GM23338 (cell line): ENCODE data around the gene DNAI7. TPM values are rescaled to one million over a fixed set of nuclear protein-coding genes. Genes with fewer than 3 reads are reported as not detected.
A peak's percentile ranks its signal among the peaks of the same experiment; 100 is the strongest.

Experiments used
- ATAC-seq: fragments of 200-7000 bp; cut with Tn5 transposase; 3 replicates; pipeline ENCODE4 v1.9.1; 2020
- DNase-seq: peaks from one replicate; pipeline ENCODE4 v3.0.0-alpha.2; 2015; ENCODE audit warnings: low spot score
- H2AFZ ChIP-seq: fragments of 200-600 bp; sonication (generic); 2 replicates; pipeline ENCODE4 v1.8.0; 2016; ENCODE audit warnings: antibody characterized with exemption, mild to moderate bottlenecking, moderate library complexity
- H3F3A ChIP-seq: fragments of 200-600 bp; sonication (generic); replicated peaks from 2 replicates; pipeline ENCODE4 v1.8.0; 2017; ENCODE audit warnings: antibody characterized with exemption, mixed run types, low read depth
- H3K27ac ChIP-seq: fragments of 200-600 bp; sonication (generic); 2 replicates; pipeline ENCODE4 v1.6.1; 2016; ENCODE audit warnings: low read depth
- H3K27me3 ChIP-seq: fragments of 200-600 bp; sonication (generic); 2 replicates; pipeline ENCODE4 v1.8.0; 2016; ENCODE audit warnings: mild to moderate bottlenecking, mixed run types, moderate library complexity; ENCODE audit not compliant: insufficient read depth
- H3K36me3 ChIP-seq: fragments of 200-600 bp; sonication (generic); 2 replicates; pipeline ENCODE4 v1.8.0; 2016; ENCODE audit warnings: mild to moderate bottlenecking; ENCODE audit not compliant: insufficient read depth
- H3K4me1 ChIP-seq: fragments of 200-600 bp; sonication (generic); 2 replicates; pipeline ENCODE4 v1.8.0; 2016; ENCODE audit warnings: mild to moderate bottlenecking, moderate library complexity; ENCODE audit not compliant: insufficient read depth
- H3K4me2 ChIP-seq: fragments of 200-600 bp; sonication (generic); 2 replicates; pipeline ENCODE4 v1.7.1; 2017; ENCODE audit warnings: mixed run types
- H3K4me3 ChIP-seq: fragments of 200-600 bp; sonication (generic); 2 replicates; pipeline ENCODE4 v1.6.1; 2016; ENCODE audit warnings: mixed run types
- H3K79me2 ChIP-seq: fragments of 200-600 bp; sonication (generic); replicated peaks from 2 replicates; pipeline ENCODE4 v1.8.0; 2017; ENCODE audit warnings: mild to moderate bottlenecking; ENCODE audit not compliant: insufficient read depth
- H3K9me2 ChIP-seq: fragments of 200-600 bp; sonication (generic); 2 replicates; pipeline ENCODE4 v1.8.0; 2017; ENCODE audit not compliant: insufficient read depth
- H4K20me1 ChIP-seq: fragments of 200-600 bp; sonication (generic); replicated peaks from 2 replicates; pipeline ENCODE4 v1.8.0; 2017; ENCODE audit warnings: mild to moderate bottlenecking; ENCODE audit not compliant: insufficient read depth
- H3K27ac Mint-ChIP-seq: 2 replicates; pipeline ENCODE4 v1.8.0; 2020; ENCODE audit warnings: inconsistent platforms, mild to moderate bottlenecking, moderate library complexity, mixed read lengths
- H3K27me3 Mint-ChIP-seq: 3 replicates; pipeline ENCODE4 v1.8.0; 2022; ENCODE audit warnings: low read depth, mild to moderate bottlenecking, moderate library complexity, mixed read lengths, inconsistent platforms; ENCODE audit not compliant: insufficient read depth, poor library complexity
- H3K36me3 Mint-ChIP-seq: 3 replicates; pipeline ENCODE4 v1.8.0; 2021; ENCODE audit warnings: low read depth, mild to moderate bottlenecking, inconsistent platforms, moderate library complexity, mixed read lengths
- H3K4me1 Mint-ChIP-seq: 3 replicates; pipeline ENCODE4 v1.8.0; 2020; ENCODE audit warnings: mild to moderate bottlenecking, inconsistent platforms, mixed read lengths
- H3K4me3 Mint-ChIP-seq: 3 replicates; pipeline ENCODE4 v1.8.0; 2021; ENCODE audit warnings: moderate library complexity, mild to moderate bottlenecking, inconsistent platforms, mixed read lengths
- H3K9me3 Mint-ChIP-seq: 3 replicates; pipeline ENCODE4 v1.8.0; 2020; ENCODE audit warnings: moderate library complexity, mild to moderate bottlenecking, inconsistent platforms, mixed read lengths
- CREB1 ChIP-seq: fragments of 250-450 bp; sonication (Bioruptor Pico); IDR thresholded peaks from 2 replicates; pipeline ENCODE4 v1.5.0; 2020; ENCODE audit warnings: low read depth, mild to moderate bottlenecking, moderate library complexity
- CTCF ChIP-seq, 2 experiments: fragments of 200-600 bp in 1 of 2; sonication (generic) in 1 of 2; conservative IDR thresholded peaks; 2 replicates each; pipeline versions ENCODE4 v1.5.1 to v1.6.1; 2016 to 2017; ENCODE audit warnings: antibody characterized with exemption in 2 of 2, low read depth in 2 of 2, mild to moderate bottlenecking in 2 of 2, moderate library complexity in 1 of 2
- ETS1 ChIP-seq: IDR thresholded peaks from 2 replicates; pipeline ENCODE4 v1.6.1; 2016; ENCODE audit warnings: antibody characterized with exemption
- EZH2 ChIP-seq: fragments of 200-600 bp; sonication (generic); IDR thresholded peaks from one replicate; pipeline ENCODE4 v1.8.0; 2017; ENCODE audit warnings: antibody characterized with exemption, mild to moderate bottlenecking, low read depth; ENCODE audit not compliant: unreplicated experiment
- EZH2phosphoT487 ChIP-seq: fragments of 200-600 bp; sonication (generic); IDR thresholded peaks from one replicate; pipeline ENCODE4 v1.8.1; 2018; ENCODE audit warnings: antibody characterized with exemption; ENCODE audit not compliant: unreplicated experiment
- JUNB ChIP-seq: IDR thresholded peaks from one replicate; pipeline ENCODE4 v1.6.1; 2016; ENCODE audit warnings: antibody characterized with exemption; ENCODE audit not compliant: unreplicated experiment
- NANOG ChIP-seq: IDR thresholded peaks from 2 replicates; pipeline ENCODE4 v1.6.1; 2016; ENCODE audit warnings: antibody characterized with exemption, borderline replicate concordance
- POLR2AphosphoS5 ChIP-seq: IDR thresholded peaks from 2 replicates; pipeline ENCODE4 v1.6.1; 2016; ENCODE audit warnings: antibody characterized with exemption, low read depth
- REST ChIP-seq: IDR thresholded peaks from one replicate; pipeline ENCODE4 v1.6.1; 2018; ENCODE audit warnings: antibody characterized with exemption; ENCODE audit not compliant: unreplicated experiment
- STAT1 ChIP-seq: IDR thresholded peaks from one replicate; pipeline ENCODE4 v1.6.1; 2016; ENCODE audit warnings: antibody characterized with exemption; ENCODE audit not compliant: unreplicated experiment
- ZNF114 ChIP-seq: fragments of 250-450 bp; sonication (Bioruptor Pico); IDR thresholded peaks from 2 replicates; pipeline ENCODE4 v1.5.0; 2020; ENCODE audit warnings: mild to moderate bottlenecking, moderate library complexity
- ZNF331 ChIP-seq: fragments of 250-450 bp; sonication (Bioruptor Pico); IDR thresholded peaks from 2 replicates; pipeline ENCODE4 v1.5.0; 2020; ENCODE audit warnings: low read depth, mild to moderate bottlenecking, moderate library complexity
- polyA plus RNA-seq: library from polyadenylated mRNA; unstranded; fragments of >200 nt; fragmentation: Nextera tagmentation; extraction: Ambion mirVana; gene quantifications from 2 replicates; pipeline ENCODE4 v1.2.1, GENCODE V29; 2016
- total RNA-seq: library from RNA; depleted of rRNA; stranded (reverse); fragments of >200 nt; shearing (Covaris generic); gene quantifications from 2 replicates; pipeline ENCODE4 v1.2.3, GENCODE V29; 2014
- TF ChIP-seq, protein P1 (sequence below): fragments of 250-450 bp; sonication (Bioruptor Pico); IDR thresholded peaks from 2 replicates; pipeline ENCODE4 v1.5.0; 2020; ENCODE audit warnings: mild to moderate bottlenecking, moderate library complexity

Gene DNAI7
- total and polyA plus RNA-seq, 2 experiments from 2014 or later = 0.08 TPM; not detected in 1

DNA sequence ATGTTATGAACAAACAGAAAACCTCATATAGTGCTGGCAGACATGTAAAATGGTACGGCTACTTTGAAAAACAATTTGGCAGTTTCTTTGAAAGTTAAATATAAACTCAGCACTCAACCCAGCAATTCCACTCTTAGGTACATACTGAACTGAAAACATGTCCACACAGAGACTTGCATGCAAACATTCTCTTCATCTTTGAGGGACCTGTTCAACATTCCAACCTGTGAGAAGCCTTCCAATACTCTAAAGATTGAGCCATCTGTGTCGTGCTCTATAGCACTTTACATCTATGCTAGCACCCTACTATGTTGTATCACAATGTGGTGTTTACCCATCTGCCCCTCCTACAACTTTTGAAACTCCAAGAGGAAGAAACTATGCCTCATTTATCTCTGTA lies 79.3 kb downstream of the DNAI7 start:
- H3K36me3 ChIP-seq = no peaks in the 10 kb centered on the region
- no peak overlapping the region for H3K4me3 ChIP-seq
- no peaks in the 10 kb centered on the region for H3K4me1 Mint-ChIP-seq
- H3K27me3 Mint-ChIP-seq = no peaks in the 10 kb centered on the region
- no peak overlapping the region for H3K27ac ChIP-seq
- no peak overlapping the region for H3K27ac Mint-ChIP-seq
- no peak for ATAC-seq
- no peaks in the 10 kb centered on the region for H3K36me3 Mint-ChIP-seq
- TF ChIP-seq JUNB (no peak), EZH2 (no peak), ETS1 (no peak), ZNF114 (CRISPR knock-in tag) (no peak), CTCF (conservative IDR thresholded peaks at IDR 0.05; ENCODE audit: low read depth in 2 of 2) (no peak), POLR2AphosphoS5 (no peak), EZH2phosphoT487 (no peak), REST (no peak), CREB1 (CRISPR knock-in tag) (no peak), ZNF331 (CRISPR knock-in tag) (no peak), STAT1 (no peak), NANOG (no peak)
- TF ChIP-seq, protein P1, sequence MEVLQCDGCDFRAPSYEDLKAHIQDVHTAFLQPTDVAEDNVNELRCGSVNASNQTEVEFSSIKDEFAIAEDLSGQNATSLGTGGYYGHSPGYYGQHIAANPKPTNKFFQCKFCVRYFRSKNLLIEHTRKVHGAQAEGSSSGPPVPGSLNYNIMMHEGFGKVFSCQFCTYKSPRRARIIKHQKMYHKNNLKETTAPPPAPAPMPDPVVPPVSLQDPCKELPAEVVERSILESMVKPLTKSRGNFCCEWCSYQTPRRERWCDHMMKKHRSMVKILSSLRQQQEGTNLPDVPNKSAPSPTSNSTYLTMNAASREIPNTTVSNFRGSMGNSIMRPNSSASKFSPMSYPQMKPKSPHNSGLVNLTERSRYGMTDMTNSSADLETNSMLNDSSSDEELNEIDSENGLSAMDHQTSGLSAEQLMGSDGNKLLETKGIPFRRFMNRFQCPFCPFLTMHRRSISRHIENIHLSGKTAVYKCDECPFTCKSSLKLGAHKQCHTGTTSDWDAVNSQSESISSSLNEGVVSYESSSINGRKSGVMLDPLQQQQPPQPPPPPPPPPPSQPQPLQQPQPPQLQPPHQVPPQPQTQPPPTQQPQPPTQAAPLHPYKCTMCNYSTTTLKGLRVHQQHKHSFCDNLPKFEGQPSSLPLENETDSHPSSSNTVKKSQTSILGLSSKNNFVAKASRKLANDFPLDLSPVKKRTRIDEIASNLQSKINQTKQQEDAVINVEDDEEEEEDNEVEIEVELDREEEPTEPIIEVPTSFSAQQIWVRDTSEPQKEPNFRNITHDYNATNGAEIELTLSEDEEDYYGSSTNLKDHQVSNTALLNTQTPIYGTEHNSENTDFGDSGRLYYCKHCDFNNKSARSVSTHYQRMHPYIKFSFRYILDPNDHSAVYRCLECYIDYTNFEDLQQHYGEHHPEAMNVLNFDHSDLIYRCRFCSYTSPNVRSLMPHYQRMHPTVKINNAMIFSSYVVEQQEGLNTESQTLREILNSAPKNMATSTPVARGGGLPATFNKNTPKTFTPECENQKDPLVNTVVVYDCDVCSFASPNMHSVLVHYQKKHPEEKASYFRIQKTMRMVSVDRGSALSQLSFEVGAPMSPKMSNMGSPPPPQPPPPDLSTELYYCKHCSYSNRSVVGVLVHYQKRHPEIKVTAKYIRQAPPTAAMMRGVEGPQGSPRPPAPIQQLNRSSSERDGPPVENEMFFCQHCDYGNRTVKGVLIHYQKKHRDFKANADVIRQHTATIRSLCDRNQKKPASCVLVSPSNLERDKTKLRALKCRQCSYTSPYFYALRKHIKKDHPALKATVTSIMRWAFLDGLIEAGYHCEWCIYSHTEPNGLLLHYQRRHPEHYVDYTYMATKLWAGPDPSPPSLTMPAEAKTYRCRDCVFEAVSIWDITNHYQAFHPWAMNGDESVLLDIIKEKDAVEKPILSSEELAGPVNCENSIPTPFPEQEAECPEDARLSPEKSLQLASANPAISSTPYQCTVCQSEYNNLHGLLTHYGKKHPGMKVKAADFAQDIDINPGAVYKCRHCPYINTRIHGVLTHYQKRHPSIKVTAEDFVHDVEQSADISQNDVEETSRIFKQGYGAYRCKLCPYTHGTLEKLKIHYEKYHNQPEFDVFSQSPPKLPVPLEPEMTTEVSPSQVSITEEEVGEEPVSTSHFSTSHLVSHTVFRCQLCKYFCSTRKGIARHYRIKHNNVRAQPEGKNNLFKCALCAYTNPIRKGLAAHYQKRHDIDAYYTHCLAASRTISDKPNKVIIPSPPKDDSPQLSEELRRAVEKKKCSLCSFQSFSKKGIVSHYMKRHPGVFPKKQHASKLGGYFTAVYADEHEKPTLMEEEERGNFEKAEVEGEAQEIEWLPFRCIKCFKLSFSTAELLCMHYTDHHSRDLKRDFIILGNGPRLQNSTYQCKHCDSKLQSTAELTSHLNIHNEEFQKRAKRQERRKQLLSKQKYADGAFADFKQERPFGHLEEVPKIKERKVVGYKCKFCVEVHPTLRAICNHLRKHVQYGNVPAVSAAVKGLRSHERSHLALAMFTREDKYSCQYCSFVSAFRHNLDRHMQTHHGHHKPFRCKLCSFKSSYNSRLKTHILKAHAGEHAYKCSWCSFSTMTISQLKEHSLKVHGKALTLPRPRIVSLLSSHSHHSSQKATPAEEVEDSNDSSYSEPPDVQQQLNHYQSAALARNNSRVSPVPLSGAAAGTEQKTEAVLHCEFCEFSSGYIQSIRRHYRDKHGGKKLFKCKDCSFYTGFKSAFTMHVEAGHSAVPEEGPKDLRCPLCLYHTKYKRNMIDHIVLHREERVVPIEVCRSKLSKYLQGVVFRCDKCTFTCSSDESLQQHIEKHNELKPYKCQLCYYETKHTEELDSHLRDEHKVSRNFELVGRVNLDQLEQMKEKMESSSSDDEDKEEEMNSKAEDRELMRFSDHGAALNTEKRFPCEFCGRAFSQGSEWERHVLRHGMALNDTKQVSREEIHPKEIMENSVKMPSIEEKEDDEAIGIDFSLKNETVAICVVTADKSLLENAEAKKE = no peak
- no peak for DNase-seq
- H3F3A ChIP-seq = no peaks in the 10 kb centered on the region
- H3K4me2 ChIP-seq = no peak overlapping the region
- H3K79me2 ChIP-seq = no peaks in the 10 kb centered on the region
- no peaks in the 10 kb centered on the region for H3K4me1 ChIP-seq
- H3K9me2 ChIP-seq = no peaks in the 10 kb centered on the region
- peak overlapping the region; percentile 20; the same call in 1 of the 2 replicates for H2AFZ ChIP-seq
- no peaks in the 10 kb centered on the region for H3K27me3 ChIP-seq
- no peaks in the 10 kb centered on the region for H4K20me1 ChIP-seq
- no peaks in the 10 kb centered on the region for H3K9me3 Mint-ChIP-seq
- H3K4me3 Mint-ChIP-seq = no peak overlapping the region
